Measurements from ENCODE around the gene ROR2. TPM values are rescaled to one million over a fixed set of nuclear protein-coding genes. Genes with fewer than 3 reads are reported as not detected.

The ROR2 gene
- total and polyA plus RNA-seq, 2 donors (not counting 3 experiments of a cell fraction or from before 2014, with no cell fraction given), result not detected

DNA sequence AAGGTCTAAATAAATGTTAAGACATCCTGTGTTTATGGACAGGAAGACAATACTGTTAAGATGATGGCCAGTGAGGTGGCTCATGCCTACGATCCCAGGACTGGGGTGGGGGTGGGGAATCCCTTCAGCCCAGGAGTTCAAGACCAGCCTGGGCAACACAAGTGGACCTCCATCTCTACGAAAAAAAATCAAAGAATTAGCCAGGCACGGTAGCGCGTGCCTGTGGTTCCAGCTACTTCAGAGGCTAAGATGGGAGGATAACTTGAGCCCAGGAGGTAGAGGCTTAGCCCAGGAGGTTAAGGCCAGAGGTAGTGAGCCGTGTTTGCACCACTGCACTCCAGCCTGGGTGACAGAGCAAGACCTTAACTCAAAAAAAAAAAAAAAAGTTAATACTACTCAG lies 5.3 kb downstream of the ROR2 start:
- Histone ChIP-seq H3K9me3 (replicated peaks; ENCODE audit: control insufficient read depth, insufficient read depth, low read length) (no peaks in the 10 kb centered on the region), H3K79me2 (ENCODE audit: control insufficient read depth, insufficient read depth, low read length) (no peaks in the 10 kb centered on the region), H3K36me3 (ENCODE audit: control insufficient read depth in 2 of 2, extremely low read depth in 1 of 2, insufficient read depth in 2 of 2, low read length in 2 of 2) (no peaks in the 10 kb centered on the region), H3K4me2 (ENCODE audit: insufficient read depth, low read length) (no peak overlapping the region), H3K9me1 (replicated peaks; ENCODE audit: control insufficient read depth, extremely low read depth, insufficient read depth, low read length) (no peaks in the 10 kb centered on the region), H3K9ac (replicated peaks; ENCODE audit: extremely low read depth, insufficient read depth, low read length) (no peak overlapping the region), H2AFZ (ENCODE audit: low read depth, low read length) (no peak overlapping the region), H4K20me1 (replicated peaks; ENCODE audit: control insufficient read depth, extremely low read depth, insufficient read depth, low read length) (no peaks in the 10 kb centered on the region), H3K4me3 (replicated peaks in 1 of 3; ENCODE audit: insufficient read depth in 1 of 3, low read depth in 1 of 3, low read length in 3 of 3) (no peak overlapping the region), H3K4me1 (ENCODE audit: control insufficient read depth, extremely low read depth, insufficient read depth, low read length) (no peaks in the 10 kb centered on the region), H3K27ac (ENCODE audit: insufficient read depth, low read depth, low read length) (no peak overlapping the region), H3K27me3 (ENCODE audit: control insufficient read depth in 2 of 2, insufficient read depth in 2 of 2, low read length in 2 of 2) (peaks cover 28 to 44% of the 10 kb centered on the region in 2 experiments)
- BruUV-seq (replicated peaks), result no TSS peak
- CTCF ChIA-PET, result interaction anchor here (0.9 to 2.4 kb wide), 7 partner anchors 9 to 1030 kb away, joined by 3 to 15 read pairs (median 3); no protein-coding TSS in a partner anchor
- FAIRE-seq (no peak), DNase-seq (ENCODE audit: low read depth, low spot score) (no peak)
- dilution Hi-C loops (cut with MboI; ENCODE audit: extremely low pct_ligation_motif_present, low sequenced_read_pairs), result no loop called here
- intact Hi-C loops (cut with micrococcal nuclease), result no loop called here
- POLR2A ChIA-PET, result no interaction called here
- no peak for TF ChIP-seq POLR2AphosphoS5 (IDR thresholded peaks at IDR 0.05; ENCODE audit: insufficient read depth, low read depth, low read length)

DNA sequence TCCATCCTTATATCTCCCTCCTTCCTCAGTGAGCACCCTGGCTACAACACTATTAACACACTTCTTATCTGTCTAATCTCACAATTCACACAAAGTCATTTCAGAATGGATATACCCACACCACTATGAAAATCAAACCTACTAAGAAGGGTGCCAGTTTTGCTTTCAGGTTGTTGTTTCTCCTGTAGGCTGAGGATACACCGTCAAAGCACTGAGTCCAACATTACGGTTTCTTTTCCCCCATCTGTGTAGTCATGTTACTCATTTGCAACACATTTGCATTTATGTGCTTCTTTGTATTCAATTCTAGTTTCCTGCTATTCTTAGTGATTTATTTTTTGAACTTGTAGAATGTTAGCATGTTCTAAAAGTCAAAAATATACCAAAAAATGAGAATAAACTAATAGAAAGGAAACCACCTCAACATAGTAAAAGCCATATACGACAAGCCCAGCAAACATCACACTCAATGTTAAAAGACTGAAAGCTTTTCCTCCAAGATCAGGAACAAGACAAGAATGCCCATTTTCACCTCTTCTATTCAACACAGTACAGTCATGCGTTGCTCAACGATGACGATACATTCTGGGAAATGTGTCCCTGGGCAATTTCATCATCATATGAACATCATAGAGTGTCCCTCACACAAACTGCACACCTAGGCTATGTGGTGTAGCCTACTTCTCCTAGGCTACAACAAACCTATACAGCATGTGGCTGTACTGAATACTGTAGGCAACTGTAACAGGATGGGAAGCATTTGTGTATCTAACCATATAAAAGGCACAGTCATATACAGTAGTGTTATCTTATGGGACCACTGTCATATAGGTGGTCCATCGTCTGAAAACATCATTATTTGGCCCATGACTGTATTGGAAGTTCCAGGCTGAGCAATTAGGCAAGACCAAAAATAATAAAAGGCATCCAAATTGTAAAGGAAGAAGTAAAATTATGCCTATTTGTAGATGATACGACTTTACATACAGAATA lies 6.3 kb downstream of the ROR2 start:
- POLR2A ChIA-PET, result no interaction called here
- no peaks in the 10 kb centered on the region for H3K79me2 ChIP-seq (ENCODE audit: control insufficient read depth, insufficient read depth, low read length)
- no TSS peak for BruUV-seq (replicated peaks)
- no peak overlapping the region for H2AFZ ChIP-seq (ENCODE audit: low read depth, low read length)
- intact Hi-C loops (cut with micrococcal nuclease) (no loop called here), dilution Hi-C loops (cut with MboI; ENCODE audit: extremely low pct_ligation_motif_present, low sequenced_read_pairs) (no loop called here)
- CTCF ChIA-PET, result interaction anchor here (1.0 kb wide), 1 partner anchor 10 kb away, joined by 3 read pairs; no protein-coding TSS in a partner anchor
- peaks cover 21 to 35% of the 10 kb centered on the region in 2 experiments for H3K27me3 ChIP-seq (ENCODE audit: control insufficient read depth in 2 of 2, insufficient read depth in 2 of 2, low read length in 2 of 2)
- no peak overlapping the region for H3K9ac ChIP-seq (replicated peaks; ENCODE audit: extremely low read depth, insufficient read depth, low read length)
- H3K9me1 ChIP-seq (replicated peaks; ENCODE audit: control insufficient read depth, extremely low read depth, insufficient read depth, low read length), result no peaks in the 10 kb centered on the region
- no peaks in the 10 kb centered on the region for H3K4me1 ChIP-seq (ENCODE audit: control insufficient read depth, extremely low read depth, insufficient read depth, low read length)
- H4K20me1 ChIP-seq (replicated peaks; ENCODE audit: control insufficient read depth, extremely low read depth, insufficient read depth, low read length), result no peaks in the 10 kb centered on the region
- no peaks in the 10 kb centered on the region for H3K9me3 ChIP-seq (replicated peaks; ENCODE audit: control insufficient read depth, insufficient read depth, low read length)
- no peak overlapping the region for H3K27ac ChIP-seq (ENCODE audit: insufficient read depth, low read depth, low read length)
- H3K4me3 ChIP-seq (replicated peaks in 1 of 3; ENCODE audit: insufficient read depth in 1 of 3, low read depth in 1 of 3, low read length in 3 of 3), result no peak overlapping the region
- no peak overlapping the region for H3K4me2 ChIP-seq (ENCODE audit: insufficient read depth, low read length)
- no peak for FAIRE-seq
- no peak for TF ChIP-seq POLR2AphosphoS5 (IDR thresholded peaks at IDR 0.05; ENCODE audit: insufficient read depth, low read depth, low read length)
- TF ChIP-seq FOS (IDR thresholded peaks at IDR 0.05; ENCODE audit: borderline replicate concordance, insufficient read depth, low read length), result no peak
- TF ChIP-seq GATA2 (IDR thresholded peaks at IDR 0.05; ENCODE audit: insufficient read depth, insufficient read length, low read depth, low read length), result no peak
- TF ChIP-seq, protein P1, sequence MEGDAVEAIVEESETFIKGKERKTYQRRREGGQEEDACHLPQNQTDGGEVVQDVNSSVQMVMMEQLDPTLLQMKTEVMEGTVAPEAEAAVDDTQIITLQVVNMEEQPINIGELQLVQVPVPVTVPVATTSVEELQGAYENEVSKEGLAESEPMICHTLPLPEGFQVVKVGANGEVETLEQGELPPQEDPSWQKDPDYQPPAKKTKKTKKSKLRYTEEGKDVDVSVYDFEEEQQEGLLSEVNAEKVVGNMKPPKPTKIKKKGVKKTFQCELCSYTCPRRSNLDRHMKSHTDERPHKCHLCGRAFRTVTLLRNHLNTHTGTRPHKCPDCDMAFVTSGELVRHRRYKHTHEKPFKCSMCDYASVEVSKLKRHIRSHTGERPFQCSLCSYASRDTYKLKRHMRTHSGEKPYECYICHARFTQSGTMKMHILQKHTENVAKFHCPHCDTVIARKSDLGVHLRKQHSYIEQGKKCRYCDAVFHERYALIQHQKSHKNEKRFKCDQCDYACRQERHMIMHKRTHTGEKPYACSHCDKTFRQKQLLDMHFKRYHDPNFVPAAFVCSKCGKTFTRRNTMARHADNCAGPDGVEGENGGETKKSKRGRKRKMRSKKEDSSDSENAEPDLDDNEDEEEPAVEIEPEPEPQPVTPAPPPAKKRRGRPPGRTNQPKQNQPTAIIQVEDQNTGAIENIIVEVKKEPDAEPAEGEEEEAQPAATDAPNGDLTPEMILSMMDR (IDR thresholded peaks at IDR 0.05; ENCODE audit: extremely low read depth in 1 of 2, insufficient read depth in 1 of 2, low read depth in 1 of 2, low read length in 2 of 2), result no peak
- TF ChIP-seq EZH2 (IDR thresholded peaks at IDR 0.05; ENCODE audit: borderline replicate concordance, low read depth, low read length, severe bottlenecking), result no peak
- TF ChIP-seq JUN (IDR thresholded peaks at IDR 0.05; ENCODE audit: borderline replicate concordance, insufficient read depth, insufficient read length, low read depth), result no peak
- TF ChIP-seq, protein P2, sequence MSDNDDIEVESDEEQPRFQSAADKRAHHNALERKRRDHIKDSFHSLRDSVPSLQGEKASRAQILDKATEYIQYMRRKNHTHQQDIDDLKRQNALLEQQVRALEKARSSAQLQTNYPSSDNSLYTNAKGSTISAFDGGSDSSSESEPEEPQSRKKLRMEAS (IDR thresholded peaks at IDR 0.05; ENCODE audit: insufficient read depth, insufficient read length), result no peak
- no peak for TF ChIP-seq POLR2A (IDR thresholded peaks at IDR 0.05; ENCODE audit: low read depth, low read length)
- no peak for TF ChIP-seq MYC (IDR thresholded peaks at IDR 0.05; ENCODE audit: low read depth, low read length)
- no peak for DNase-seq (ENCODE audit: low read depth, low spot score)
- H3K36me3 ChIP-seq (ENCODE audit: control insufficient read depth in 2 of 2, extremely low read depth in 1 of 2, insufficient read depth in 2 of 2, low read length in 2 of 2), result no peaks in the 10 kb centered on the region

Data from endothelial cell of umbilical vein (primary cell).